HG03354 (cell line): Measurements from ENCODE around the gene SLC7A9.
"Not testable (repeated sequence)": the region's sequence is repeated elsewhere in the genome, so short reads cannot be mapped to it uniquely, and the experiment has no call there.

Experiments used
- ATAC-seq: cut with Tn5 transposase; IDR thresholded peaks from one replicate; pipeline ENCODE4 v1.9.1; 2021; ENCODE audit warnings: mild to moderate bottlenecking; ENCODE audit not compliant: unreplicated experiment, poor library complexity, severe bottlenecking

The SLC7A9 gene

DNA sequence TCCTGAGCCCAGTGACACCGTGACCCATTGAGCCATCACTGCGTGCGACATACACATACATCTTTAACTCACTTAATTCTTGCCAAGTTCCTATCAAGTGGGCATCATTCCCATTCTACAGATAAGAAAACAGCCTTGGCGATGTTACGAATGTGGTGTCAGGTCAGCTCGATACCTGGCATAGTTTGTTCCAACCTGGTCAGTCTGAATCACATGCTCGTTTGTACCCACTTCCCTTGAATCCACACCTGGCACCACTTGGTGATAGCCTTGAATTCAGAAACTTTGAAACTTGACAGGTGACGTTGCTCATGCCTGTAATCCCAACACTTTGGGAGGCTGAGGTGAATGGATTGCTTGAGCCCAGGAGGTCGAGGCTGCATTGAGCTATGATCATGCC, 59.1 kb downstream of the SLC7A9 start:
- no peak for ATAC-seq

- no peak for ATAC-seq
Measured at GRCh38 chr19:32809754-32810153, 59.8 kb downstream of the SLC7A9 start.

DNA sequence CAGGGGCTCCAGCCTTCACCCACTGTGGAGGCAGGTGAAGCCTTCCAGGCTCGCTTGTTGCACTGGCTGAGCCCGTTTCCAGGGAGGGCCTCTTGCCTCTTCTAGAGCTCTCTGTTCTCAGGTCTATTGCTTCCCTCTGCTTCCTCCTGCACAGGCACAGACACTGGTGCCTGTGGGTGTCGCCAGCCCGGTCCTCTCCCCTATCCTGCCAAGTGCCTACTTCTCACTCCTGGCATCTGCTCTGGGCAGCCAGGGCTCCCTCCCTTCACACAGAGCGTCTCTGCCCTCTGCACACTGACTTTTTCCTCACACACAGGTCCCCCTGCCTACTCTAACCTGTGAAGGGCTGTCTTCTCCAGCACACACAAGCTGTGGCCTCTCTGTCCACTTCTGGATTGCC, 60.3 kb downstream of the SLC7A9 start:
- ATAC-seq: no peak

DNA sequence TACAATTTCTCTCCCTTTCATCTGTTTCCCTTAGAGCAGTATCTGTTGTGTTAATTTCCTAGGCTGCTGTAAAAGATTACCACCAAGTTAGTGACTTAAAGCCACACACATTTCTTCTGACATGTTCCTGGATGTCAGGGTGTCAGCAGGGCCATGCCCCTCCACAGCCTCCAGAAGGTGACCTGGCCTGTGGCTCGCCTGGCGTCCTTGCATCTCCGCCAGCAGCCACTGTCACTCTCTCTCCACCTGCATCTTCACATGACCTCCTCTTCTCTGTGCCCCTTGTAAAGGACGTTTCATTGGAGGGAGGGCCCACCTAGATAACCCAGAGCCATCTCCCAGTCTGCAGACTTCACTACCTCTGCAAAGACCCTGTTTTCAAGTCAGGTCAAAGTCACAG, 61.3 kb downstream of the SLC7A9 start:
- no peak for ATAC-seq

GRCh38 chr19:32802840-32803239, 66.7 kb downstream of the SLC7A9 start:
- no peak for ATAC-seq

DNA sequence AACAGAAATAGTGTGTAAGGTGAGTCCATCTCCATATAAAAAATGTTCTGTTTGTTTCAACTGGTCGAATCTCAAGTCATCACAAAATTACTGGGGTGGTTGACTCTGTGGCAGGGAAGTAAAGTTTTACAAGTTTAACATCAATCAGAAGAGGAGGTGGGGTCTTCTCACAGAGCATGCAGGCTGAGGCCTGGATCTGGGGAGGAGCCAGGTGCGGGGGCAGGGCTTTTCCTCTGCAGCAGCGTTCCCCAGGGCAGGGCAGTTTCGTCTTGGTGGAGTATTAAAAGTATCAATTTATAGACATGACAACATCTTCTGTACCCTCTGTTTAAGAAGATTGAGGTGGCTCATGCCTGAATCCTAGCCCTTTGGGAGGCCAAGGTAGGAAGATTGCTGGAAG, 68.8 kb downstream of the SLC7A9 start:
- ATAC-seq: no peak

DNA sequence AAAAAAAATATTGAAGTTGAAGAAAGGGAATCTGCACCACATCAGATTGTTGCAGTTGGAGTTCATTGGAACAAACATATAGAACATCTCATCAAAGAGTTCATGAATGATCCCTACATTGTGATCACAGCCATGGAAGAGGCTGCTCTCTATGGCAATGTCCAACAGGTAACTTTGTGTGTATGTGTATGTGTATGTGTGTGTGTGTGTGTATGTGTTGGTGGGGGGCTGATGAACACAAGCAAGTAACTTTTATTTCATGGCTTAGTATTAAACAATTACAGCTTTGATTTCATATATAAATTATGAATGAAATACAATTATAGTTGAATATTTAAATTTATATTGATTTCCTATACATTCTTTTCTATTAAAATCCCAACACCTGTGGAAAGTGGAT, 69.4 kb downstream of the SLC7A9 start:
- no peak for ATAC-seq

DNA sequence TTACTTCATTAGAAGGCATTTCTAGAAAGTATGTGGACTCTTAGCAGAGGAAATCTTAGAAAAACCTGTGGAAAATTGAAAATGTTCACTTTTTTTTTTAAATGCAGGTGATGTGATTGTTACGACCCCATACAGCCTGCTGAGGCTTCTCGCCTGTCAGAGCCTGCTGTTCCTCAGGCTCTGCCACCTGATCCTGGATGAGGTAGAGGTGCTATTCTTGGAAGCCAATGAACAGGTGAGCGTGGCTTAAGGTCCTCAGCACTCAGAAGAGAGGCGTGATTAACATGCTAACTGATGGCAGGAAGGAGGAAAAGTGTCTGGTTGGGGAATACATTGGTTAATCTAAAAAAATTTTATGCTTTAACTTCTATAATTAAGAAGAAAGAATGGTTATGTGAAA, 71.4 kb downstream of the SLC7A9 start:
- ATAC-seq: no peak

DNA sequence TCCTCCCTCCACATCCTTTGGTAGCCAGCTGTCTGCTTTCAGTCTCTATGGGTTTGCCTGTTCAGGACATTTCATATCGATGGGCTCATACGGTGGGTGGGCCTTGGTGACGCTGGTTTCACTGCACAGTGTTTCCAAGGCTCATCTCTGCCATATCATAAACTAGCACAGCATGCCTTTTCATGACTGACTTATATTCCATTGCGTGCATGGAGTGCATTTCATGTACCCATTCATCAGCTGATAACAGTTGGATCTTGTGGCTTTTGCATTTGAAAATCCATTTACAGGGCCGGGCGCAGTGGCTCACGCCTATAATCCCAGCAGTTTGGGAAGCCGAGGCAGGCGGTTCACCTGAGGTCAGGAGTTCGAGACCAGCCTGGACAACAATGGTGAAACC, 80.1 kb downstream of the SLC7A9 start:
- no peak for ATAC-seq

GRCh38 chr19:32787895-32788294, 81.7 kb downstream of the SLC7A9 start:
- not testable (repeated sequence) for ATAC-seq

DNA sequence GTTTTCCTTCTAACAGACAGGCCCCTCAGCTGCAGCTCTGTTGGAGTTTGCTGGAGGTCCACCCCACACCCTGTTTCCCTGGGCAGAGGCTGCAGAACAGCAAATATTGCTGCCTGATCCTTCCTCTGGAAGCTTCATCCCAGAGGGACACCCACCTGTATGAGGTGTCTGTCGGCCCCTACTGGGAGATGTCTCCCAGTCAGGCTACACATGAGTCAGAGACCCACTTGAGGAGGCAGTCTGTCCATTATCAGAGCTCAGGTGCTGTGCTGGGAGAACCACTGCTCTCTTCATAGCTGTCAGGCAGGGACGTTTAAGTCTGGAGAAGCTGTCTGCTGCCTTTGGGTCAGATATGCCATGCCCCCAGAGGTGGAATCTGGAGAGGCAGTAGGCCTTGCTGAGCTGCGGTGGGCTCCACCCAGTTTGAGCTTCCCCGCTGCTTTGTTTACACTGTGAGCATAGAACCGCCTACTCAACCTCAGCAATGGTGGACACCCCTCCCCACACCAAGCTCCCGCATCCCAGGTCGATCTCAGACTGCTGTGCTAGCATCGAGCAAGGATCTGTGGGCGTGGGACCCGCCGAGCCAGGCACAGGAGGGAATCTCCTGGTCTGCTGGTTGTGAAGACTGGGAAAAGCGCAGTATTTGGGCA, 82.3 kb downstream of the SLC7A9 start:
- ATAC-seq: not testable (repeated sequence)

- ATAC-seq: not testable (repeated sequence)
Measured at GRCh38 chr19:32782089-32782488, 87.5 kb downstream of the SLC7A9 start.

DNA sequence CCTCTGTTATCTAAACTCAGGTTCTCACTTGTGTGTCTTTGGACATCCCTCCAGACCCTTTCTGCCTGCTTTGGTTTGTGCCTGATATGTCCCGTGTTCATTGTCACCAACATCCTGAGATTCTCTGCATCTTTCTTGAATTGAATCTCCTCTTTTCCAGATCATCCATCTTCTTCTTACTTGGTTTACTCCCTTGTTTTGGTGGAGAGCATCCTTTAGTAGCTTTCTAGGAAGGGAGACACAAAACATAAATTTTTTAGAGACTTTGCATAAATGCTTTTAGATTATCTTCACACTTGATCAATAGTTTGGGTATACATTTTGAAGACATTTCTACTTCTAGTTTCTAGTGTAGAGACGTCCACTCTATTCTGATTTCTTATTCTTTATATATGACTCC, 88.3 kb downstream of the SLC7A9 start:
- no peak for ATAC-seq
